Measurements from ENCODE around the gene DSN1.

The DSN1 gene

DNA sequence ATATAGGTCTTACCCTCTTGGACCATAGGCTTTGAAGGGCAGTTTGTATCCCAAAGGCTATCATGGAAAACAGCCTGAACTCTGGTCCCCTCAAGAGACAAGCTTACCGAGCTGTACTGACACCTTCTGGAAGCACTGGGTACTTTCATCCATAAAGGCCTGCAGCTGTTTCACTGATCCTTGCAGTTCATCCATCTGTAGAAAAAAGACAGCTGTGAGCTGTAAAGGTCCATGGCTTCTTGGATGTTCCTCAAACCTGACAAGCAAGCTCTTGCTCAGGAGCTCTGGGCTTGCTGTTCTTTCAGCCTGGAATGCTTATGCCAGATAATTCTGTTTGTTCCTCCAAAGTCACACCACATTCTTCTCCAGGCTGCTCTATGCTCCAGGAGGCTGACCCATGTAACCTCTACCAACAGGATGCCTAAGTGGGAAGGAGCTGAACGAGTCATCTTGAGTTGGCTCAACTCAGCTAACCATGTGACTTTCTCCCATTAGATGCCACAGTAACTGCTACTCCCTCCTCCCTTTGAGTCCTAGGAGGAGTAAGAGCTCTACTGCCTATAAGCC lies 18.8 kb downstream of the DSN1 start:
- peak; percentile 89 for DNase-seq (ENCODE audit: low spot score)

DNA sequence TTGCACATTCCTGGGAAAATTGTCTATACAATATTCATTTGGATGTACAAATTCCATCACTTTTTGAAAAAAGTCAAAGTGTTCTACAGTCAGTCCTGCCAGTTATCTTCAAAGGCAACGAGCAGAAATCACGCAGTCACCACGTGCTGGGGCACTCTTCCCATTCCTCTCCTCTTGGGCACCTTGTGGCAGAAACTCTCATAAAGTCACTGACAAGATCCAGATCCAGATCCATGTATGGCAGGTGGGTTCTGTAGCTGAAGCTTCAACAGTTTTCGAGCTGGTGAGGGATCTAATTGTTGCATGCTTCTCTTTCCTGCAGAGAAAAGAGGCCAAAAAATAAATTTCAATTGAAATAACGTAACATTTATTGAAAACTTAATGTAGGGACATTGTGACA lies 21.0 kb downstream of the DSN1 start:
- no peak for DNase-seq (ENCODE audit: low spot score)

DNA sequence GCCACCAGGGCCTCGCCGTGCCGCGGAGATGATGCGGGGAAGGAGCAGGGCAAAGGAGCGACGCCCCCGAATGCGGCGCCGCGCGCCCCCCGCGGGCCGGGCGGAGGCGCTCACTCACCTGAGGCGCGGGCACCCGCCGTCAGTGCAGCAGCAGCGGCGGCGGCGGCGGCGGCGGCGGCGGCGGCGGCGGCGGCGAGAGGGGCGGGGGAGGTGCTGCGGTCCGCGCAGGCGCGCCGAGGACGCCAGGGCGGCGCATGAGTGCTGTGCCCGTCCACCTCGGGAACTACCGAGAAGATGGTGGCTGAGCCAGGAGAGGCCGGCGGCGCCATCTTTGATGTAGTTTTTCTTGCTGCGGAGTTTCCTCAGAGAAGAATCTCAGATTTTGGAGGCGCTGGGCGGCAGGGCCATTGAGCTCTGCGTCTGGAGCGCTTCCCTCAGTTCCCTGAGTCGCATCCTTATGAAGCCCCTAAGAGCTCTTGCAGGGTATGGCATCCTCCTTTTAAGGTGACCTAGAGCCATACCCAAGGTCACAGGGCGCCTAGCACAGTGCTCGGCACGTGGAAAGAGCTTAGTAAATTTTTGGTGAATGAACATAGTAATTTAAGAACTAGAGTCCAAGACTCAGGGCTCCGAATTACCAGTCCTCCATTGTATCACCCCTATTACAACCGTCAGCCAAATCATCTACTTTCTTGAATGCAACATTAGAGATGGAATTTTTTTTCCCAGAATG lies 27.5 kb downstream of the DSN1 start, which contains the start of gene NDRG3:
TSS of gene NDRG3 (minus strand) at position 164 of the 733 bp plus-strand sequence. CDS start 24,355 bp downstream, outside the sequence.
- DNase-seq (ENCODE audit: low spot score) = peak; percentile 88

DNA sequence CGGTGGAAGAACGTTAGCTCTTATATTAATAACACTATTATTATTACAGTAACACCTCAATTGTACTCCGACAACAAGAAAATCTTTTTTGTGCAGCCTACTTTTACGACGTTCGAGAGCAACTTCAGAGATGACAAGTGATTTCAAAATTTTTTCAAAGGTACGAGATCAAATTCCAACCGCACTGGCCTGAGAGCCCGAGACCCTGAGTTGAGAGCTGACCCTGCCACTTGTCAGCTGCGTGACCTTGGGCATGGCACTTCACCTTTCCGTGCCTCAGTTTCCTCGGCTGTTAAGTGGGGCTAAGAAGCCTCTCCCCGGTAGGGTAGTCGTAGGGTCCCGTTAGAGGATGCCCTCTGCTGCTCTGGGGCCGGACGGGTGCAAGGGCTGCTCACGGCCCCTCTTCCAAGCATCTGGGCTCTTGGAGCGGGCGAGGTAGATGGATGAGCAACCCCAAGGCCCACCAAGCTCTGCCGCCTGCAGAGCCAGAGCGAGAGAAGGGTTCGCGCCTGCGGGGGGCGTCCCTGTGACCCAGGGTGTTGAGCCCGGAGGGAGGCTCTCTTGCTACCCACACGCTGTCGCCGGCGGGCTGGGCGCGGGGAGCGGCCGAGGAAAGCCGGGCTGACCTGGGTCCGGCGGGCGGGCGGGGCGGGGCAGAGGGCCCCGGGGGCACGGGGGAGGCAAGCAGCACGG lies 28.2 kb downstream of the DSN1 start:
- DNase-seq (ENCODE audit: low spot score) = no peak

- no peak for DNase-seq (ENCODE audit: low spot score)
Measured at GRCh38 chr20:36744764-36745191, 28.8 kb downstream of the DSN1 start.

- DNase-seq (ENCODE audit: low spot score) = no peak
Measured at GRCh38 chr20:36744243-36744642, 29.3 kb downstream of the DSN1 start.

- no peak for DNase-seq (ENCODE audit: low spot score)
Measured at GRCh38 chr20:36742558-36742957, 31.0 kb downstream of the DSN1 start.

GRCh38 chr20:36741072-36741471 lies 32.5 kb downstream of the DSN1 start:
- DNase-seq (ENCODE audit: low spot score) = no peak

DNA sequence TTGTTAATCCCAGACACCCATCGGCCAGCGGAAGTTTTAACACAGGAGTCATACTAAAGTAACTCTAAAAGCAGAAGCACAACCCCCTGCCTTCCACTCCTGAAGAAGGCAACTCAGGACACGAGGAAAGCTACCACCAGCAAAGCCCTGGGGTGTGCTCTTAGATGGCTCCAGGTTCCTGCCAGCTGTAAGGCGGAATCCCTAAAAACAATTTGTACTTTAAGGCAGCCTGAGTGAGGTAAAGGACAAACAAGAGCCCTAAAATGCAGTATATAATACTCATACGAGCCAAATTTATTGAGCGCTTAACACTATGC lies 36.4 kb downstream of the DSN1 start:
- no peak for DNase-seq (ENCODE audit: low spot score)

DNA sequence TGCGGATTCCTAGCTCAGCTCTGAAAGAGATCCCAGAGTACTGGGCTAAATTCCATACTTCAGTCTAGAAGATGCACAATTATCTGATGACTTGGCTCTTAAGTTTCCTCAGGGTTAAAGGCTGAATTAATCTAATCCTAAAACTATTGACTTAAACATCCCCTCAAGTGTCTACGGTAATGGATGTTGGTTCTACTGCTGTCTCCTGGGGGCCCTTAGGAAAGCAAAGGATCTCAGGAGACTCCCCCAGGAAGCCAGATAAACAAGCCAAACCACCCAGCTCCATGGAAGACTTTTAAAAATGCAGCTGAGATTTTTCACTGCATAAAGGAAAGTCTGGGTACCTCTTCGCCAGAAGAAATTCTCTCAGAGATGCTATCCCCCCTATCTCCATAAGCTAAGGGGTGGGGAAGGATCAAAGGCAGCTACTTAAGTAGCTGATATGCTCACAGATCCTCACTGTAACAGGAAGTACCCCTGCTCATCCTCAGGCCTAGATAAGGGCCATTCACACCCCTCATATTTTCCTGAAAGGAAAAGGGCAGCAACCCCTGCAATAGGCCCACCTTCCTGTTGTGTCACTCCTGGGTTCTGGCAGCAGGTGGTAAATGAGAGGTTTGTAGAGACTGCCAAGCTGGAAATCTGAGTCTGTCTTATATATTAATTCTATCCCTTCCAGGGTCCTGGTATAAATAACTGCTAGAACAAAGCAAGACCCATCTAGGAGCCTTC lies 36.9 kb downstream of the DSN1 start:
- DNase-seq (ENCODE audit: low spot score) = no peak

DNA sequence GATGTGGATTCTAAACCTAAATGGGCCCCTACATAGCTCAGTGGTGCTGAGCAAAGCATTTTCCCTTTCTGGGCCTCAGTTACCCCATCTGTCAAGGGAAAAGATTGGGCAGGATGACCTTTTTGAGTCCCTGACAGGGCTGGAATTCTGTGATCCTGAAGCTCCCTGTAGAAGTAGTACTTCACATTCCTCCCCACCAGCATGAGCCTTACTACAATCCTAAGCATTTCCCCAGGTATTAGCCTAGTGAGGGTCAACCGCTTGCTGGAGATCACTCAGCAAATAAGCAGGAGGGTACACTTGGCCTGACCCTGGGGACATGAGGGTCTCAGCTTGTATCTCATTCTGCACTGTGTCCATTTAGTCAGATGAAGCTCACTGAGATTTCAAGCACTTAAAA lies 41.1 kb downstream of the DSN1 start:
- DNase-seq (ENCODE audit: low spot score) = no peak

DNA sequence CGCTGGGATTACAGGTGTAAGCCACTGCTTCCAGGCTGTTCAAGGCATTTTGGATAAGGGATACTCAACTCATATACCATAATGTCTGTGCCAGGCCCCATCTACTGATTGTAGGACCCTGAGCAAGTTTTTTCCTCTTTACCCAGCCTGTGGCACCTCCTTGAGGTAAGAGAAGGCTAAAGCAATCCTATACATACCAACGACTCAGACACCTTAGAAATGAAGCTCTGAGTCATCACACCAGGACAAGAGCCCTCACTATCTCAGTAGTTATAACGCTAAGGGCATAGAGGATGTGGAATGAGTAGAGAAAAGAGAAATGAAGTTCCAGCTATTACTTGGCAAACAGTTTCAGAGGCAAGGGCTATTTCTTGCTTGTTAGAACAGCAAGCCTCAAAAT lies 44.6 kb downstream of the DSN1 start:
- DNase-seq (ENCODE audit: low spot score) = no peak

GRCh38 chr20:36726168-36726567 lies 47.4 kb downstream of the DSN1 start:
- no peak for DNase-seq (ENCODE audit: low spot score)

- DNase-seq (ENCODE audit: low spot score) = no peak
Measured at GRCh38 chr20:36720510-36720909, 53.1 kb downstream of the DSN1 start.

DNA sequence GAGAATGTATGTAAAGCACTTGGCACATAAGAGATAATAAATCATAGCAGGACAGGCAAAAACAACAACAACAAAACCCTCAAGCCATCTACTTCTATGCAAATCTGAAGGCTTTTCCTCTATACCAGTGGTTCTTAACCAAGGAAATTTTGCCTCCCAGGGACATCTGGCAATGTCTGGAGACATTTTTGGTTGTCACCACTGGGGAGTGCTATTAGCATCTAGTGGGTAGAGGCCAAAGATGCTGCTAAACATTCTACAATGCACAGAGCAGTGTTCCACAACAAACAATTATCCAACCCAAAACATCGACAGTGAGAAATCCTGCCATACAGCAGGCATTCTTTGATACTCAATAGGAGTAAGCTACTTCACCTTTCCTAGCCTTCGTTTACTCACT lies 55.9 kb downstream of the DSN1 start:
- peak; percentile 7 for DNase-seq (ENCODE audit: low spot score)

GRCh38 chr20:36717021-36717420 lies 56.5 kb downstream of the DSN1 start:
- no peak for DNase-seq (ENCODE audit: low spot score)

GRCh38 chr20:36712775-36713174 lies 60.8 kb downstream of the DSN1 start:
- no peak for DNase-seq (ENCODE audit: low spot score)

DNA sequence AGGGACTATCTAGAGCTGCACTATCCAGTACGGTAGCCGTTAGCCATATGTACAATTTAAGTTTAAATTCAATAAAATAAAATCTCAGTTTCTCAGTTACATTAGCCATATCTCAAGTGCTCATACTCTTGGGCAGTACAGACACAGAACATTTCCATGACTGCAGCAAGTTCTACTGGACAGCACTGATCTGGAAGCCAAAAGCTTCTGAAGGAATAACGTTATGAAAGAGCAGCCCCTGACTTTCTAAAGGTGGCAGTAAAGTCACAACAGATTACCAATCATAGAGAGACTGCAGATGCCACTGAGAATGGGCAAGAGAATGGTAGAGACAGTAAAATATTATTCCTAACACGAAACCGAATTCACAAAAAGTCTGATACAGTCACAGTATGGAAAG lies 64.4 kb downstream of the DSN1 start:
- no peak for DNase-seq (ENCODE audit: low spot score)

DNA sequence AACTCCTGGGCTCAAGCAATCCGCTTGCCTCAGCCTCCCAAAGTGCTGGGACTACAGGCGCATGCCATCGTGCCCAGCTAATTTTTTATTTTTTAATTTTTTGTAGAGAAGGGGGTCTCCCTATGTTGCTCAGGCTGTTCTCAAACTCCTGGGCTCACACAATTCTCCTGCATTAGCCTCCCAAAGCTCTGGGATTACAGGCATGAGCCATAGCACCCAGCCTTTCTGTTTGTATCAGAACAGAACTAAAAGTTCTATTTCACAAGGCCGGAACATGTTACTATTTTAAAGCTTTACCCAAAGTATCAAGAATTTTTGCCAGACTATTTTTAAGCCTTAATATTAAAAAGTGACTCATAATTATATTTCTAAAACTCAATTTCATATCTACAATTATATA lies 70.0 kb downstream of the DSN1 start:
- DNase-seq (ENCODE audit: low spot score) = no peak

Measured in kidney capillary endothelial cell (primary cell).